MCF 10A (cell line): ENCODE data around the gene AMOTL2. TPM values are rescaled to one million over a fixed set of nuclear protein-coding genes. Genes with fewer than 3 reads are reported as not detected.

Experiments used
- BruUV-seq: library from RNA; stranded (reverse); fragments of 400-500 nt; replicated peaks from 2 replicates; lab custom pipeline; 2021; lab: Mats Ljungman, UMichigan
- CTCF ChIA-PET: fragments of 300-600 bp; sonication (Branson Sonifier 250); formaldehyde crosslinking; extraction: SDS; loops from one replicate; lab custom pipeline; 2021; ENCODE audit warnings: antibody characterized with exemption, inconsistent platforms; lab: Yijun Ruan, JAX
- POLR2A ChIA-PET: fragments of 300-600, 350-650 bp; sonication (Branson Sonifier 250); formaldehyde crosslinking; extraction: SDS; loops from one replicate; lab custom pipeline; 2020; ENCODE audit warnings: antibody characterized with exemption, inconsistent platforms; lab: Yijun Ruan, JAX
- DNase-seq: peaks from one replicate; pipeline ENCODE4 v3.0.0-alpha.2; 2018; ENCODE audit not compliant: unreplicated experiment
- H3K27ac Mint-ChIP-seq: one replicate; pipeline ENCODE4 v1.8.0; 2022; ENCODE audit warnings: mild to moderate bottlenecking, low read depth, mixed read lengths; ENCODE audit not compliant: unreplicated experiment
- H3K27me3 Mint-ChIP-seq: one replicate; pipeline ENCODE4 v1.8.0; 2022; ENCODE audit warnings: mixed read lengths; ENCODE audit not compliant: insufficient read depth, unreplicated experiment
- H3K36me3 Mint-ChIP-seq: one replicate; pipeline ENCODE4 v1.8.0; 2022; ENCODE audit warnings: mild to moderate bottlenecking, moderate library complexity, mixed read lengths; ENCODE audit not compliant: insufficient read depth, unreplicated experiment
- H3K4me1 Mint-ChIP-seq: one replicate; pipeline ENCODE4 v1.8.0; 2022; ENCODE audit warnings: mixed read lengths; ENCODE audit not compliant: insufficient read depth, unreplicated experiment
- H3K4me3 Mint-ChIP-seq: one replicate; pipeline ENCODE4 v1.8.0; 2022; ENCODE audit warnings: mild to moderate bottlenecking, moderate library complexity, mixed read lengths; ENCODE audit not compliant: unreplicated experiment
- H3K9me3 Mint-ChIP-seq: one replicate; pipeline ENCODE4 v1.8.0; 2022; ENCODE audit warnings: mixed read lengths; ENCODE audit not compliant: unreplicated experiment
- intact Hi-C: fragments of 100-400 bp; cut with micrococcal nuclease; formaldehyde crosslinking; loops from 2 replicates; pipeline ENCODE4 v1.14.1; 2022
- total RNA-seq: library from RNA; stranded (reverse); gene quantifications from 2 replicates; pipeline ENCODE4 v1.2.3, GENCODE V29; 2022
- TF ChIP-seq, protein P1 (sequence below): fragments of 200-600 bp; IDR thresholded peaks from one replicate; pipeline ENCODE4 v1.8.0; 2022; ENCODE audit warnings: antibody characterized with exemption, mild to moderate bottlenecking; ENCODE audit not compliant: unreplicated experiment

The AMOTL2 gene
- total RNA-seq, 1 experiment from 2014 or later, result 137 TPM

GRCh38 chr3:134388788-134389485 is 14.7 kb upstream of the AMOTL2 start:
- Mint-ChIP-seq H3K27me3 (no peaks in the 10 kb centered on the region), H3K4me1 (no peaks in the 10 kb centered on the region), H3K4me3 (no peak overlapping the region), H3K27ac (no peak overlapping the region), H3K36me3 (no peaks in the 10 kb centered on the region), H3K9me3 (peaks cover 8% of the 10 kb centered on the region)
- no peak for DNase-seq
- CTCF ChIA-PET, result no interaction called here
- POLR2A ChIA-PET, result interaction anchor here (0.6 kb wide), 1 partner anchor 46 kb away, joined by 3 read pairs; no protein-coding TSS in a partner anchor
- BruUV-seq, result no TSS peak
- TF ChIP-seq, protein P1, sequence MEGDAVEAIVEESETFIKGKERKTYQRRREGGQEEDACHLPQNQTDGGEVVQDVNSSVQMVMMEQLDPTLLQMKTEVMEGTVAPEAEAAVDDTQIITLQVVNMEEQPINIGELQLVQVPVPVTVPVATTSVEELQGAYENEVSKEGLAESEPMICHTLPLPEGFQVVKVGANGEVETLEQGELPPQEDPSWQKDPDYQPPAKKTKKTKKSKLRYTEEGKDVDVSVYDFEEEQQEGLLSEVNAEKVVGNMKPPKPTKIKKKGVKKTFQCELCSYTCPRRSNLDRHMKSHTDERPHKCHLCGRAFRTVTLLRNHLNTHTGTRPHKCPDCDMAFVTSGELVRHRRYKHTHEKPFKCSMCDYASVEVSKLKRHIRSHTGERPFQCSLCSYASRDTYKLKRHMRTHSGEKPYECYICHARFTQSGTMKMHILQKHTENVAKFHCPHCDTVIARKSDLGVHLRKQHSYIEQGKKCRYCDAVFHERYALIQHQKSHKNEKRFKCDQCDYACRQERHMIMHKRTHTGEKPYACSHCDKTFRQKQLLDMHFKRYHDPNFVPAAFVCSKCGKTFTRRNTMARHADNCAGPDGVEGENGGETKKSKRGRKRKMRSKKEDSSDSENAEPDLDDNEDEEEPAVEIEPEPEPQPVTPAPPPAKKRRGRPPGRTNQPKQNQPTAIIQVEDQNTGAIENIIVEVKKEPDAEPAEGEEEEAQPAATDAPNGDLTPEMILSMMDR, result no peak
- intact Hi-C loops, result no loop called here

GRCh38 chr3:134388292-134388691 is 14.0 kb upstream of the AMOTL2 start:
- Mint-ChIP-seq H3K4me3 (no peak overlapping the region), H3K9me3 (peaks cover 8% of the 10 kb centered on the region), H3K27ac (no peak overlapping the region), H3K4me1 (no peaks in the 10 kb centered on the region), H3K27me3 (no peaks in the 10 kb centered on the region), H3K36me3 (no peaks in the 10 kb centered on the region)
- no peak for DNase-seq
- intact Hi-C loops, result no loop called here
- ChIA-PET CTCF (interaction anchor here (0.8 kb wide), 2 partner anchors 79 to 130 kb away, joined by 3 read pairs; no protein-coding TSS in a partner anchor), POLR2A (no interaction called here)
- TF ChIP-seq, protein P1, result no peak
- no TSS peak for BruUV-seq

GRCh38 chr3:134387293-134387692 is 13.0 kb upstream of the AMOTL2 start:
- CTCF ChIA-PET, result interaction anchor here (0.5 to 0.8 kb wide), 2 partner anchors 14 to 131 kb away, joined by 3 to 4 read pairs; no protein-coding TSS in a partner anchor
- intact Hi-C loops, result no loop called here
- Mint-ChIP-seq H3K4me1 (no peaks in the 10 kb centered on the region), H3K9me3 (peaks cover 8% of the 10 kb centered on the region), H3K4me3 (no peak overlapping the region), H3K36me3 (no peaks in the 10 kb centered on the region), H3K27me3 (no peaks in the 10 kb centered on the region), H3K27ac (no peak overlapping the region)
- DNase-seq, result no peak
- TF ChIP-seq, protein P1, result no peak
- POLR2A ChIA-PET, result interaction anchor here (0.8 kb wide), 1 partner anchor 10 kb away, joined by 4 read pairs; no protein-coding TSS in a partner anchor
- no TSS peak for BruUV-seq

DNA sequence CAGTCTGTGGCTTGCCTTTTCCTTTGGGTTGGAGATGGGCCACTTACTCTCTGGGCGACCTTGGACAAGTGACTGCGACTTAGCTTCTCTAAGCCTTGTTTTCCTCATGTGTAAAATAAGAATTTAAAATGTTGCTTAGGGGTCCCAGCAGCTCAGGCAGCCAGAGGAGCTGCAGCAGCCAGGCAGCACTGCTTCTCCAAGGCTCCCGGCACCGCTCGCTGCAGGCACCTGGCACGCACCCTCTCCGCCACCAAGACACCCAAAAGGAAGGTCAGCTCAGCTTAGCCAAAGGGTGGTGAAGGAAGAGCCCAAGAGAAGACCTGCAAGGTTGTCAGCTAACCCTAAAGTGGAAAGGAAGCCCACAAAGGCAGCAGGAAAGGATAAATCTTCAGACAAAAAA is 10.7 kb upstream of the AMOTL2 start:
- H3K27ac Mint-ChIP-seq, result no peak overlapping the region
- H3K9me3 Mint-ChIP-seq, result peaks cover 2% of the 10 kb centered on the region
- POLR2A ChIA-PET, result no interaction called here
- DNase-seq, result no peak
- TF ChIP-seq, protein P1, result no peak
- no TSS peak for BruUV-seq
- no peaks in the 10 kb centered on the region for H3K36me3 Mint-ChIP-seq
- peaks cover 8% of the 10 kb centered on the region for H3K4me1 Mint-ChIP-seq
- intact Hi-C loops, result loop anchor here (5.0 kb wide), 1 partner anchor 188 kb away; no protein-coding TSS in a partner anchor
- no peaks in the 10 kb centered on the region for H3K27me3 Mint-ChIP-seq
- CTCF ChIA-PET, result interaction anchor here (0.6 to 1.1 kb wide), 3 partner anchors 27 to 196 kb away, joined by 3 to 4 read pairs (median 3); no protein-coding TSS in a partner anchor
- no peak overlapping the region for H3K4me3 Mint-ChIP-seq
